PFSK-1 (cell line): ENCODE data around the gene ZNF787.

Source experiments
- POLR2AphosphoS5 ChIP-seq: IDR thresholded peaks from 2 replicates; pipeline ENCODE4 v1.6.1; 2012; ENCODE audit warnings: low read depth, mild to moderate bottlenecking, control low read depth, low read length, moderate library complexity
- REST ChIP-seq, 2 experiments: IDR thresholded peaks; 2 replicates each; pipeline versions ENCODE4 v1.6.1 to v1.8.0; 2011 to 2012; ENCODE audit warnings: low read depth in 2 of 2, low read length in 2 of 2, control low read depth in 1 of 2, inconsistent platforms in 1 of 2, mild to moderate bottlenecking in 1 of 2, moderate library complexity in 1 of 2; ENCODE audit not compliant: insufficient read depth in 1 of 2
- TAF1 ChIP-seq: IDR thresholded peaks from 2 replicates; pipeline ENCODE4 v1.6.1; 2012; ENCODE audit warnings: low read length, control low read depth, borderline replicate concordance; ENCODE audit not compliant: insufficient read depth

DNA sequence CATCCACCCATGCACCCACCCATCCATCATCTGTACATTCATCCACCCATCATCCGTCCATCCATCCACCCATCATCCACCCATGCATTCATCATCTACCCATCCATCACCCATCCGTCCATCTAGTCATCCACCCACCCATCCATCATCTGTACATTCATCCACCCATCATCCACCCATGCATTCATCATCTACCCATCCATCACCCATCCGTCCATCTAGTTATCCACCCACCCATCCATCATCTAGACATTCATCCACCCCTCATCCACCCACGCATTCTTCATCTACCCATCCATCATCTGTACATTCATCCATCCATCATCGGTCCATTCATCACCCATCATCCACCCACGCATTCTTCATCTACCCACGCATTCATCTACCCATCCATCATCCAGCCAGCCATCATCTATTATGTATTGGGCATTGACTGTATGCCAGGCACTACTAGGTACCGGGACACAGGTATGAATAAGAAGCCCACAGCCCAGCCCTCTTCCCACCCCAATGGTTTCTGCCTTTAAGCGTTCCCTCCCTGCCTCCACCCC is 38.0 kb upstream of the ZNF787 start:
- TF ChIP-seq POLR2AphosphoS5, result no peak
- TF ChIP-seq REST (IDR thresholded peaks at IDR 0.05; ENCODE audit: insufficient read depth in 1 of 2, low read depth in 2 of 2, low read length in 2 of 2), result no peak
- TF ChIP-seq TAF1, result no peak
